Stomach (tissue), 9 donors: ENCODE results near the gene MYL3. TPM values are rescaled to one million over a fixed set of nuclear protein-coding genes. Genes with fewer than 3 reads are reported as not detected.

Source experiments
- DNase-seq, 2 donors: peaks; one replicate each; pipeline versions ENCODE4 v3.0.0 to v3.0.0-alpha.2; 2013 to 2019
- H3K27ac ChIP-seq, 5 donors: fragments of 200-600 bp in 4 of 5; sonication (generic) in 4 of 5; one replicate each; pipeline ENCODE4 v1.5.1; 2013 to 2019; ENCODE audit warnings: mild to moderate bottlenecking in 1 of 5, moderate library complexity in 1 of 5
- H3K27me3 ChIP-seq, 3 donors: fragments of 200-600 bp; sonication (generic); one replicate each; pipeline ENCODE4 v1.5.1; 2017 to 2019; ENCODE audit warnings: mixed run types in 1 of 3
- H3K36me3 ChIP-seq, 4 donors: fragments of 200-600 bp; sonication (generic); 1 replicate in 3 of 4; 2 replicates in 1 of 4; pipeline ENCODE4 v1.5.1; 2016 to 2019
- H3K4me1 ChIP-seq, 4 donors: fragments of 200-600 bp; sonication (generic); one replicate each; pipeline ENCODE4 v1.5.1; 2016 to 2019
- H3K4me3 ChIP-seq, 4 donors: fragments of 200-600 bp; sonication (generic) in 3 of 4; one replicate each; pipeline ENCODE4 v1.5.1; 2016 to 2019; ENCODE audit warnings: mild to moderate bottlenecking in 1 of 4
- H3K9me3 ChIP-seq, 4 donors: fragments of 200-600 bp; sonication (generic); one replicate each; pipeline ENCODE4 v1.5.1; 2016 to 2019
- EP300 ChIP-seq: sonication (generic); formaldehyde crosslinking; IDR thresholded peaks from one replicate; pipeline ENCODE4 v1.6.1; 2017; ENCODE audit warnings: antibody characterized with exemption
- POLR2A ChIP-seq, 4 donors: fragments of 450-650 bp; IDR thresholded peaks; one replicate each; pipeline ENCODE4 v1.6.1; 2016; ENCODE audit warnings: antibody characterized with exemption in 4 of 4, control low read depth in 2 of 4, mild to moderate bottlenecking in 1 of 4, moderate library complexity in 1 of 4
- POLR2AphosphoS5 ChIP-seq, 3 donors: sonication (generic); formaldehyde crosslinking; IDR thresholded peaks; one replicate each; pipeline ENCODE4 v1.6.1; 2016; ENCODE audit warnings: antibody characterized with exemption in 3 of 3
- WGBS, 5 donors: extraction: QIAGEN DNeasy Blood & Tissue Kit in 3 of 5; methylation state at CpG; one replicate each; pipeline versions ENCODE4 v1.1.5 to v1.1.7; 2013 to 2018; 5-methylcytosine and 5-hydroxymethylcytosine counted together
- intact Hi-C: fragments of 100-400 bp; cut with DNase I; formaldehyde crosslinking; loops from one replicate; pipeline ENCODE4 v1.15.1; 2023; ENCODE audit warnings: low total_unique reads
- polyA plus RNA-seq, 3 donors: library from polyadenylated mRNA; stranded (reverse); fragments of 200-250 nt; gene quantifications; one replicate each; pipeline ENCODE4 v1.2.3, GENCODE V29; 2013
- total RNA-seq, 5 donors: library from RNA; depleted of rRNA; stranded (reverse); fragments of >200 nt; gene quantifications; one replicate each; pipeline versions ENCODE4 v1.1.0 to v1.2.3, GENCODE V29; 2014 to 2016
- TF ChIP-seq, protein P1 (sequence below), 7 experiments: fragments of 450-650 bp in 4 of 7; fragments of 200-600 bp in 3 of 7; sonication (generic) in 3 of 7; IDR thresholded peaks; one replicate each; pipeline ENCODE4 v1.5.1; 2016 to 2019; ENCODE audit warnings: antibody characterized with exemption in 7 of 7, control low read depth in 2 of 7, mild to moderate bottlenecking in 1 of 7
- donor health status: healthy with polysubstance abuse.
- donor health status: Bipolar disorder and iron deficiency.
- donor health status: healthy.

Gene MYL3
- total and polyA plus RNA-seq, 8 donors: 1.5 to 11.5 (median 5.0) TPM; not detected in 4

DNA sequence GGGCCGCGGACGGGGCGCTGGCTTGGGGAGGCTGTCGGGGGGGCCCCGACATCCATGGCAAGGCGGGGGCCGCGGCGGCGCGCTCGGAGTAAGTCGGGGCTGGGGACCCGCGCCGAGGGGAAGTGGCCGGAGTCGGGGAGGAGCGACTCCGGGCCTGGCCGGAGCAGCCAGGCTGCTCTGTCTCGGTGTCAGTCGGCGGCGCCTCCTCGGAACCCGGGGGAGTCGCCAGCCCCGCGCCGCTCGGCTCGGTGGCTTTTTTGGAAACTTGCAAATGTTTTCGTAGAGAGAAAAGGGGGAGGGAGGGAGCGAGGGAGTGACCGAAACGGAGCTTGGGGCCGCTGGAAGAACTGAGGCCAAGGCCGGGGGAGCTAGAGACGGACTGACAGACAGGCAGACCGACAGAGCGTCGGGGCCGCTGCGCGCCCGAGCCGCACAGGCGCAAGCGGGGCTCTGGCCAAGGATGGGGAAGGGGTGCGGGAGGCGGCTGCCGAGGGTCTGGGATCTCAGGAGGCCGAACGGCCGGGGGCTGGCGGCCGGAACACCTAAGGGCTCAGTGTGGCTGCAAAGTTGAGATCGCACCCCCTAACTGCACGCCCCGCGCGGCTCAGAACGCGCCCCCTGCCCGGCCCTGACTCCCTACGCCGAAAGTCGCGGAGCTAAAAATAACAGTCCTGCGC is 19.3 kb upstream of the MYL3 start:
- intact Hi-C loops: no loop called here
- TF ChIP-seq, protein P1, sequence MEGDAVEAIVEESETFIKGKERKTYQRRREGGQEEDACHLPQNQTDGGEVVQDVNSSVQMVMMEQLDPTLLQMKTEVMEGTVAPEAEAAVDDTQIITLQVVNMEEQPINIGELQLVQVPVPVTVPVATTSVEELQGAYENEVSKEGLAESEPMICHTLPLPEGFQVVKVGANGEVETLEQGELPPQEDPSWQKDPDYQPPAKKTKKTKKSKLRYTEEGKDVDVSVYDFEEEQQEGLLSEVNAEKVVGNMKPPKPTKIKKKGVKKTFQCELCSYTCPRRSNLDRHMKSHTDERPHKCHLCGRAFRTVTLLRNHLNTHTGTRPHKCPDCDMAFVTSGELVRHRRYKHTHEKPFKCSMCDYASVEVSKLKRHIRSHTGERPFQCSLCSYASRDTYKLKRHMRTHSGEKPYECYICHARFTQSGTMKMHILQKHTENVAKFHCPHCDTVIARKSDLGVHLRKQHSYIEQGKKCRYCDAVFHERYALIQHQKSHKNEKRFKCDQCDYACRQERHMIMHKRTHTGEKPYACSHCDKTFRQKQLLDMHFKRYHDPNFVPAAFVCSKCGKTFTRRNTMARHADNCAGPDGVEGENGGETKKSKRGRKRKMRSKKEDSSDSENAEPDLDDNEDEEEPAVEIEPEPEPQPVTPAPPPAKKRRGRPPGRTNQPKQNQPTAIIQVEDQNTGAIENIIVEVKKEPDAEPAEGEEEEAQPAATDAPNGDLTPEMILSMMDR (IDR thresholded peaks at IDR 0.05): no peak
- TF ChIP-seq EP300: no peak
- no peak for TF ChIP-seq POLR2A (IDR thresholded peaks at IDR 0.05)
- no peak for TF ChIP-seq POLR2AphosphoS5 (IDR thresholded peaks at IDR 0.05)
- Histone ChIP-seq H3K27me3 (peaks cover 0 to 62% (median 42%) of the 10 kb centered on the region in 3 donors), H3K36me3 (no peaks in the 10 kb centered on the region), H3K4me1 (peaks cover 26 to 38% (median 32%) of the 10 kb centered on the region in 4 donors), H3K4me3 (peak overlapping the region; percentile 56 to 76 (median 58)), H3K27ac (peak overlapping the region; percentile 52 to 83 (median 73)), H3K9me3 (no peaks in the 10 kb centered on the region)
- DNase-seq: peak in 1 of 2 donors; percentile 74
- WGBS, 5 donors: 0 to 1% (median 1%) methylated on average over 40 to 72 of the region's 72 CpGs

DNA sequence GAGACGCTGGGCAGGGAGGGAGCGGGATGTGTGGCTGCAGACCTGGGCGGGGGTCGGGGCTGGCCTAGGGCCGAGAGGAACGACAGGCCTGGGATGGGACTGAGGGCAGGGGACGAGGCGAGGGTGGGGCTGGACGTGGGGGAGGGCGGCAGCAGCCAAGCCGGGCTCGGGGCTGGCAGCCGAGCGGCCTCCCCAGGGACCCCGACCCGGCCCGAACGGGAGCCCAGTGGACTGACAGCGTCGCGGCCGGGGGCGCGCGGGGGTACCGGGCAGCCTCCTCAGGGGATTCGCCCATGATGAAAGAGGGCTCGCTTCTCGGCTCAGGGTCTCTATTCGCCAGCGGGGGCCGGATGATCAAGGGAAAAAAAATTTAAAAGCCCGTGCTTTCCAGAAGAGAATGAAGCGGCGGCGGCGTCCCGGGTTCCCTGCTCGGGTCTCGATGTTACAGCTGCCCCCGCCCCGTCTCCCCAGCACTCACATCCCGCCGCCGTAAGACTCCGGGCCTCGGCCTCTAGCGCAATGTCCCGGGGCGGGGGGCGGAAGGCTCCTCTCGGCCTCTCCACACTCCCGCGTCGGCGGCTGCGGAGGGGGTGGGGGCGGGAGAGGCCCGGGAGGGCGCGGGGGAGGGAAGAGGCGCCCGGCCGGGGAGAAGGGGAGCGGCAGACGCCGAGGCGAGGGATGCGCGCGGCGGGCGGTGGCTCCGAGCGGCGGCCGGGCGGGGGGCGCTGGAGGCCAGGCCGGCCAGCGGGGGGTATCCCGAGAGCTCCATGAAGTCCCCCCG is 18.5 kb upstream of the MYL3 start:
- Histone ChIP-seq H3K27me3 (peaks cover 0 to 62% (median 42%) of the 10 kb centered on the region in 3 donors), H3K27ac (peak overlapping the region; percentile 52 to 83 (median 73)), H3K4me3 (peak overlapping the region; percentile 56 to 76 (median 58)), H3K9me3 (no peaks in the 10 kb centered on the region), H3K4me1 (peaks cover 26 to 38% (median 32%) of the 10 kb centered on the region in 4 donors), H3K36me3 (no peaks in the 10 kb centered on the region)
- TF ChIP-seq POLR2A (IDR thresholded peaks at IDR 0.05) (no peak), POLR2AphosphoS5 (IDR thresholded peaks at IDR 0.05) (no peak), EP300 (no peak)
- TF ChIP-seq, protein P1 (IDR thresholded peaks at IDR 0.05): no peak
- intact Hi-C loops: no loop called here
- WGBS, 5 donors: 2 to 3% (median 3%) methylated on average over 46 to 83 of the region's 83 CpGs
- peak in 1 of 2 donors; percentile 76 for DNase-seq

DNA sequence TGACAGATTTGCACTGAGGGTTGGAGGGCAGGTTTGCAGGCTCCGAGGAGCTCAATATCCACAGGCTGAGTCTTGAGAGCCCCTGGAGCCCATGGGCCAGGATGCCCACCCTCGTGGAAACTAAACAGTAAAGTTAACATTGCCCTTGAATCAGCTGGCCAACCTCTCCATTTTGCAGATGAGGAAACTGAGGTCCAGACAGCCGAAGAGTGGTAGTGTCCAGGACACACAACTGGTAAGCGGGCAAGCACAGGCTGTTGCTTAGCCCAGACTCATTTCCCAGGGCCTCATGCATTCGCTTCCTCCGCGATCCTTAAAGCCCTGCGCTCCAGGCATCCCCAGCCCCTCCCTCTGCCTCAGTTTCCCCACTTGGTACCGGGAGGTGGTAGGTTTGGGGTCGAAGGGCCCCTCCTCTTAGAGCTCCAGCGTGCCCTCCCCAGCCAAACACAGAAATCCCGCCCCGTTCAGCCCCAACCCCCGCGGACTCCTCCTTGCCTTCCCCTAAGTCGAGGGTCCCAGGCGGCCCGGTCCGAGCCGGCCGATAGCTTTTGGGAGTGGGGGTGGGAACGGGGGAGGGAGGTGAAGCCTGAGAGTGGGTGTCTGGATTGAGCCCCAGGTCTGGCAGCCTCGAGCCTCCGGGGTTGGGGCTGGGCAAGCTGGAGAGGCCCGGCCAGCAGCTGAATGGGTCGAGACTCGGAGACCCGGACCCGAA is 17.8 kb upstream of the MYL3 start:
- H3K9me3 ChIP-seq: no peaks in the 10 kb centered on the region
- DNase-seq: no peak
- peak overlapping the region; percentile 56 to 76 (median 58) for H3K4me3 ChIP-seq
- TF ChIP-seq POLR2AphosphoS5 (IDR thresholded peaks at IDR 0.05) (no peak), EP300 (no peak), POLR2A (IDR thresholded peaks at IDR 0.05) (no peak)
- TF ChIP-seq, protein P1 (IDR thresholded peaks at IDR 0.05): no peak
- intact Hi-C loops: no loop called here
- no peaks in the 10 kb centered on the region for H3K36me3 ChIP-seq
- H3K27me3 ChIP-seq: peaks cover 0 to 62% (median 42%) of the 10 kb centered on the region in 3 donors
- H3K4me1 ChIP-seq: peaks cover 26 to 38% (median 32%) of the 10 kb centered on the region in 4 donors
- 30 to 39% (median 35%) methylated on average over 20 to 29 of the region's 29 CpGs for WGBS, 5 donors
- H3K27ac ChIP-seq: peak overlapping the region in 3 of 5 donors; percentile 73 to 83 (median 80)
